Large intestine (tissue), 3 donors: ENCODE data around the gene SNX33. TPM values are rescaled to one million over a fixed set of nuclear protein-coding genes. Genes with fewer than 3 reads are reported as not detected.
"Not testable (repeated sequence)": the region's sequence is repeated elsewhere in the genome, so short reads cannot be mapped to it uniquely, and the experiment has no call there.

Experiments
- DNase-seq, 2 donors: peaks; one replicate each; pipeline versions ENCODE4 v3.0.0 to v3.0.0-alpha.2; 2013
- H3K27ac ChIP-seq: one replicate; pipeline ENCODE4 v1.5.1; 2013; ENCODE audit warnings: low read length
- H3K27me3 ChIP-seq: 2 replicates; pipeline ENCODE4 v1.6.1; 2013; ENCODE audit warnings: low read length; ENCODE audit not compliant: control insufficient read depth, insufficient read depth
- H3K36me3 ChIP-seq: 2 replicates; pipeline ENCODE4 v1.6.1; 2013; ENCODE audit warnings: low read length; ENCODE audit not compliant: control insufficient read depth, insufficient read depth
- H3K4me1 ChIP-seq: one replicate; pipeline ENCODE4 v1.6.1; 2013; ENCODE audit warnings: low read length; ENCODE audit not compliant: control insufficient read depth, insufficient read depth
- H3K4me3 ChIP-seq: one replicate; pipeline ENCODE4 v1.5.1; 2013; ENCODE audit warnings: low read length
- H3K9me3 ChIP-seq: one replicate; pipeline ENCODE4 v1.6.1; 2013; ENCODE audit warnings: mild to moderate bottlenecking, low read depth, low read length, moderate library complexity; ENCODE audit not compliant: control insufficient read depth
- WGBS: methylation state at CpG from one replicate; pipeline ENCODE4 v1.1.5; 2013; ENCODE audit warnings: low lambda C conversion rate; ENCODE audit not compliant: insufficient coverage; 5-methylcytosine and 5-hydroxymethylcytosine counted together
- polyA plus RNA-seq: library from polyadenylated mRNA; unstranded; fragments of 120-200 nt; gene quantifications from one replicate; pipeline ENCODE4 v1.2.1, GENCODE V29; 2013

SNX33 gene
- polyA plus RNA-seq, 1 donor, result 16.6 TPM

GRCh38 chr15:75685195-75685594 lies 37.5 kb downstream of the SNX33 start:
- Histone ChIP-seq H3K27me3 (no peaks in the 10 kb centered on the region), H3K4me3 (no peak overlapping the region), H3K27ac (no peak overlapping the region), H3K9me3 (no peaks in the 10 kb centered on the region), H3K36me3 (peaks cover 3% of the 10 kb centered on the region), H3K4me1 (peaks cover 10% of the 10 kb centered on the region)
- no peak for DNase-seq
- no CpG with 5 or more reads among the region's 12 CpGs for WGBS

DNA sequence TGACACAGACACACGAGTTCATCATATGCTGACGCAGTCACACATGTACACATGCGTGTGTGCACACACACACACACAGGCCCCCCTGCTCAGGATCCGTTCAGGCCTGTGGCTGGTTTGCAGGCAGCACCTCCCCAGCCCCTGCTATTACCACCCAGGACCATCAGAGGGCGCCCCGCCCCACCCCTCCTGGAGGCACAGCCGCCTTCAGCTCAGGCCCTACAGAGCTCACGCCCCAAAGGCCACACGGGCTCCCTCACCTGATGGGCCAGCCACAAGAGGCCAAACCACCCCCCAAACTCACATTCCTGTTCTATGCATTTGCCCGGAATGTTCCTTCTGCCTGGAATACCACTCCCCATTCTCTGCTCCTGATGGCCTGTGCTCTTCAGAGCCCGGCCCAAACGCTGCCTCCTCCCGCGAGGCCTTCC lies 38.5 kb downstream of the SNX33 start:
- not testable (repeated sequence) for H3K27me3 ChIP-seq, H3K36me3 ChIP-seq, H3K4me1 ChIP-seq, H3K4me3 ChIP-seq, H3K27ac ChIP-seq, H3K9me3 ChIP-seq
- DNase-seq, result peak; percentile 50 to 58
- no CpG with 5 or more reads among the region's 14 CpGs for WGBS

GRCh38 chr15:75687486-75688277 lies 40.0 kb downstream of the SNX33 start:
- Histone ChIP-seq H3K4me1 (peaks cover 6% of the 10 kb centered on the region), H3K4me3 (no peak overlapping the region), H3K36me3 (peaks cover 3% of the 10 kb centered on the region), H3K9me3 (no peaks in the 10 kb centered on the region), H3K27me3 (no peaks in the 10 kb centered on the region), H3K27ac (no peak overlapping the region)
- no peak for DNase-seq
- no CpG with 5 or more reads among the region's 44 CpGs for WGBS

DNA sequence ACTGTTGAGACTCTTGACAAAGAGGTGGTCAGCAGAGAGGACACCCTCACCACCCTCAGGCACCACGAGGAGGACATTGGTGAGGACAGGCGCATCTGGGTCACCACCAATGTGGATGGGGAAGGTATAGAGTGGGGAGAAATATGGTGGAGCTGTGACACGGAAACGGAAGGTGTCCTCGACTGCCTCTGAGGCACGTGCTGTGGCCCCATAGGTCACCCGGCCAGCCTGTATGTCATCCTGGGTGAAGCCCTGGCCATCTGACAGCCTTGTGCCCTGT lies 40.5 kb downstream of the SNX33 start:
- peaks cover 3% of the 10 kb centered on the region for H3K36me3 ChIP-seq
- H3K4me1 ChIP-seq, result peaks cover 5% of the 10 kb centered on the region
- H3K27me3 ChIP-seq, result no peaks in the 10 kb centered on the region
- WGBS, result no CpG with 5 or more reads among the region's 7 CpGs
- H3K4me3 ChIP-seq, result no peak overlapping the region
- no peaks in the 10 kb centered on the region for H3K9me3 ChIP-seq
- DNase-seq, result no peak
- no peak overlapping the region for H3K27ac ChIP-seq

DNA sequence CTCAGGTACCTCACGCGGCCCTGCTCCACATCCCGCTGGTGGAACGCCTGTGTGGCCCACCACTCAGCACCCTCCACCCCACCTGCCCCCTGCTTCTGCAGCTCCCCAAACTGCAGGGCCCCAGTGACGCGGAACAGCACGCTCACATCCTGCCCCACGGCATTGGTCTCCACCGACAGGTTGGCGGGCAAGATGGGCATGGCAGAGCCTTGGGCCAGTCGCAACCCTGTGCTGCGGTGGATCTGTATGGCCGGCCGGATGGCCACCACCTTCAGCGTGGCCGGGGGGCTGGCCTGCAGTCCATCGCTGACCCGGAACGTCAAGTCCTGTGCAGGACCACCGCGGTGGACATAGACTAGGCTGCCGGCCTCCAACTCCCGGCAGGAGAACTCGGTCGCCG lies 41.1 kb downstream of the SNX33 start:
- no CpG with 5 or more reads among the region's 26 CpGs for WGBS
- no peaks in the 10 kb centered on the region for H3K27me3 ChIP-seq
- H3K9me3 ChIP-seq, result no peaks in the 10 kb centered on the region
- no peak overlapping the region for H3K27ac ChIP-seq
- peaks cover 3% of the 10 kb centered on the region for H3K36me3 ChIP-seq
- H3K4me3 ChIP-seq, result no peak overlapping the region
- no peaks in the 10 kb centered on the region for H3K4me1 ChIP-seq
- no peak for DNase-seq

DNA sequence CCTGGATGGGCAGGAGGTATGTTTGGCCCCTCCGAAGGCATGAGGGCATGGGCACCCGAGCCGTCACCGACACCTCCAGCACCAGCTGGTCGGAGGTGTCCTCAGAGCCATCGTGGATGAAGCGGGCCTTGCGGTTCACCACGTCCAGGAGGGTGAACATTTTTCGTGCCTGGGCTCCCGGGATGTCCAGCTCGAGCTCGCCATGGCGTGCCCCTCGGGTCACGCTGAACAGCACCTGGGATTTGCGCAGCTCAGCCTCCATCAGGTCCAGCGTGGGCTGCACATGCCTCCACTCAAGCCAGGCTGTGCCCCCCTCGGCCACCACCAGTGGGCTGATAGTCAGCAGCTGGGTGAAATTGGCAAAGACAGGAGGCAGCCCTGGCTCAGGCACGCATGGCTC lies 41.7 kb downstream of the SNX33 start:
- H3K4me1 ChIP-seq, H3K27ac ChIP-seq, H3K4me3 ChIP-seq, H3K36me3 ChIP-seq, H3K27me3 ChIP-seq, DNase-seq, H3K9me3 ChIP-seq: not testable (repeated sequence)
- WGBS, result no CpG with 5 or more reads among the region's 20 CpGs

DNA sequence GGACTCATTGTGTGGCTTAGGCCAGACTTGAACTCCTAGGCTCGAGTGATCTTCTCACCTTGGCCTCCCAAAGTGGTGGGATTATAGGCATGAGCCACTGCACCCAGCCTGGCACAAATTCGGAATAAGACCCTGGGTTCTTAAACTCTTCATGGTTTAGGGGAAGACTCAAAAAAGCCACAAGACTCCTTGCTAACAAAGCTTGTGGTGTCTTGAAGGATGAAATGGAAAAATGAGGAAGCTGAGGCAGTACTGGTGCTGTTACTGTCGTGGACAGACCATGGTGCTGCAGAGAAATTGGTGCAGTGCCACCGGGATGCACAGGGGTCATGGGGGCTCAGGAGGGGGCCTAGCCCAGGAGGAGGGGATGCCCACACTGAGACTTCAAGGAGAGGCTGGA lies 44.6 kb downstream of the SNX33 start:
- WGBS, result no CpG with 5 or more reads among the region's 4 CpGs

GRCh38 chr15:75693028-75693427 lies 45.3 kb downstream of the SNX33 start:
- H3K4me1 ChIP-seq, H3K27me3 ChIP-seq, H3K36me3 ChIP-seq, H3K9me3 ChIP-seq, DNase-seq, H3K27ac ChIP-seq, H3K4me3 ChIP-seq: not testable (repeated sequence)
- WGBS, result no CpG with 5 or more reads among the region's 15 CpGs

More for the DNA sequence above, 44.6 kb downstream of the SNX33 start:
- H3K36me3 ChIP-seq, H3K4me3 ChIP-seq, H3K27ac ChIP-seq, DNase-seq, H3K27me3 ChIP-seq, H3K4me1 ChIP-seq, H3K9me3 ChIP-seq: not testable (repeated sequence)

DNA sequence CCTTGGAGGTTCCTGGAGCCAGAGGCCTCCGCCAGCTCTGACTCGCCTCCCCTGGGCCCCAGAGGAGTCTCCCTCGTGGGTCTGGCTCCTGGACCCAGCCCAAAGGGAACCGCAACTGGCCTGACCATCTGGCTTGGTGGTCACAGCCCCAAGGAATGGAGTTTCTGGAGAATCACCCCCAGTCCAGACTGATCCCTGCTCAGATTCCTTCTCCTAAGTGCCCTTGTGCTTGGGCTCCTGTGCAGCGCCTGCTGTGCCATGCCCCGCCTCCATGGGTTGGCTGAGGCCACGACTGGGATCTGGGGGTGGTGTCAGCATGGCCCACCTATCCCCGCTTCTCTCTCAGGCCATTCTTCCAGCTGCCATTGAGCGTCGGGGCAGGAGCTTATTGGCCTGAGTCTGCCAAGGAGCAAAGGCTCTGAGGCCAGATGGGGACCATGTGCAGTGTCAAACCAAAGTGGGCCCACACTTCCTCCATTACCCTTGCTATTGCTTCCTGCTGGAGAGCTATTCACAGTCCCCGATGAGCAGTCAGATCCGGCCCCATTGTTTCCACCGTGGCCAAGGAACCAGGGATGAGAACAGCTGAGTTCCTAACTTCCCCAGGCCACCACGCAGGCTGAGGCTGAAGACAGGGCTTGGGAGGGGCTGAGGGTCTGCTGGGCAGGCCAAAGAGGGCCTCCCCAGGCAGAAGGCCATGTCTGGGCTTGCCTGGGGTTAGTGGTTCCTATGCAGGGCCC lies 46.0 kb downstream of the SNX33 start:
- DNase-seq, result no peak
- Histone ChIP-seq H3K36me3 (no peaks in the 10 kb centered on the region), H3K4me1 (peaks cover 10% of the 10 kb centered on the region), H3K27me3 (no peaks in the 10 kb centered on the region), H3K27ac (no peak overlapping the region), H3K4me3 (no peak overlapping the region), H3K9me3 (no peaks in the 10 kb centered on the region)
- no CpG with 5 or more reads among the region's 14 CpGs for WGBS

DNA sequence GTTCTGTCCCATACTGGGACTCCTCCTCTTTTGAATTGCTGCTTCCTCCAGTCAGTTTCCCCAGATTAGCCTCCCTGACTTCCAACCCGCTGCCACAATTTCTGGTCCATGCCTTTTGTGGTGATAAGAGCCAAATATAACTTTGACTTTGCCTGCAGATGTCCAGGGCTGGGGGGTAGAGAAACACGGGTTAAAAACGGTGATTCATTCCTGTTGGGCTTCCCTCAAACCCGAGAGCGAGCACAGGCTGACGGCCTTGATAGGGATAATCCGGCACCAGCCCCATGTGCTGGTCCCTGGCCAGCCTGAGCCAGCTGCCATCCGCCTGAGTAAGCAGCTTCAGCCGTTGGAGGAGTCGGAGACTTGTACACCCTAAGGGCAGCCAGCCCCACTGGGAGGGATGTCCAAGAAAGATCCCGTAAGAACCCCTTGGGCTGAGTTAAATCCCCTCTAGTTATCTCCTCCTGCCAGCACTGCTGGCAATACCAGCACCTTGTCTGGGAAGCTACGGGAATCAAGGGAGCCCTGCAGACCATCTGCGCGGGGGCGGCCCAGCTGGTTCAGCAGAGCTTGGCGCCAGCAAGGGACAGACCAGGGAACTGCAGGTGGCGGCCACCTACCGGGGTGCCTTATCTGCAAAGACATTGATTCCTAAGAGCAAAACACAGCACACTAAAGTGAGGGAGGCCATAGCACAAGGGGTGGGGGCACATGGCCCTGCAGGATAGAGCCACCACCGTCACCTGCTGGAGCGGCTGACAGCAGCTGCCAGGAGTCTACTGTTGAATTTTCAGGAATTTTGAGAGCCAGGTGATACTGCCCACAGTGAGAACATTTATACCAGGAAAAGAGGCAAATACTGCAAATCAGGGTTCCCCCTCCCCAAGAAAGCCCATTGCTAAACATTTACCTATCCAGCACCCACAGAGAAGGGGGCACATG lies 46.8 kb downstream of the SNX33 start:
- peak in 1 of 2 donors; percentile 65 for DNase-seq
- Histone ChIP-seq H3K27me3 (no peaks in the 10 kb centered on the region), H3K36me3 (no peaks in the 10 kb centered on the region), H3K4me3 (no peak overlapping the region), H3K4me1 (peaks cover 10% of the 10 kb centered on the region), H3K9me3 (no peaks in the 10 kb centered on the region), H3K27ac (no peak overlapping the region)
- no CpG with 5 or more reads among the region's 20 CpGs for WGBS
